Neural cell (in vitro differentiated cells): ENCODE data around the gene PTN. TPM values are rescaled to one million over a fixed set of nuclear protein-coding genes. Genes with fewer than 3 reads are reported as not detected.

ENCODE experiments used
- H2AFZ ChIP-seq: fragments of 200-600, 300-800 bp; sonication (generic), shearing (Covaris generic); 2 replicates; pipeline ENCODE4 v1.6.0; 2014; ENCODE audit warnings: low read depth, mild to moderate bottlenecking, antibody characterized with exemption, low read length, moderate library complexity
- H3F3A ChIP-seq: fragments of 200-600 bp; shearing (Covaris generic); 2 replicates; pipeline ENCODE4 v1.6.1; 2016; ENCODE audit warnings: mild to moderate bottlenecking, moderate library complexity, mixed read lengths, antibody characterized with exemption, low read length; ENCODE audit not compliant: insufficient read depth, poor library complexity, severe bottlenecking
- H3K27ac ChIP-seq: fragments of 200-600, 300-800 bp; sonication (generic), shearing (Covaris generic); 2 replicates; pipeline ENCODE4 v1.5.1; 2014; ENCODE audit warnings: mild to moderate bottlenecking, low read length, moderate library complexity
- H3K27me3 ChIP-seq: fragments of 300-800, 200-600 bp; sonication (generic), shearing (Covaris generic); 2 replicates; pipeline ENCODE4 v1.6.0; 2014; ENCODE audit warnings: mild to moderate bottlenecking, low read depth, low read length, moderate library complexity; ENCODE audit not compliant: insufficient read depth
- H3K36me3 ChIP-seq: fragments of 300-800, 200-600 bp; sonication (generic), shearing (Covaris generic); 2 replicates; pipeline ENCODE4 v1.5.1; 2014; ENCODE audit warnings: mild to moderate bottlenecking, antibody characterized with exemption, low read length, moderate library complexity; ENCODE audit not compliant: insufficient read depth
- H3K4me2 ChIP-seq: fragments of 300-800, 200-600 bp; sonication (generic), shearing (Covaris generic); 2 replicates; pipeline ENCODE4 v1.6.0; 2014; ENCODE audit warnings: mild to moderate bottlenecking, low read length
- H3K4me3 ChIP-seq: fragments of 300-800, 200-600 bp; sonication (generic), shearing (Covaris generic); 2 replicates; pipeline ENCODE4 v1.5.1; 2014; ENCODE audit warnings: mild to moderate bottlenecking, low read length, moderate library complexity
- H3K79me2 ChIP-seq: fragments of 200-600 bp; shearing (Covaris generic); replicated peaks from 2 replicates; pipeline ENCODE4 v1.6.0; 2014; ENCODE audit warnings: mild to moderate bottlenecking, low read length, moderate library complexity; ENCODE audit not compliant: insufficient read depth
- H3K9ac ChIP-seq: fragments of 300-800, 200-600 bp; sonication (generic), shearing (Covaris generic); 2 replicates; pipeline ENCODE4 v1.6.1; 2016; ENCODE audit warnings: mild to moderate bottlenecking, low read length, mixed read lengths
- H3K9me2 ChIP-seq: fragments of 200-600 bp; shearing (Covaris generic); 2 replicates; pipeline ENCODE4 v1.6.1; 2016; ENCODE audit warnings: mild to moderate bottlenecking, low read length, mixed read lengths; ENCODE audit not compliant: insufficient read depth
- H3K9me3 ChIP-seq: fragments of 200-600, 300-800 bp; sonication (generic), shearing (Covaris generic); 2 replicates; pipeline ENCODE4 v1.6.1; 2016; ENCODE audit warnings: mild to moderate bottlenecking, mixed run types, low read length, moderate library complexity, mixed read lengths
- H4K20me1 ChIP-seq: fragments of 200-600 bp; shearing (Covaris generic); 2 replicates; pipeline ENCODE4 v1.6.1; 2016; ENCODE audit warnings: mild to moderate bottlenecking, mixed run types; ENCODE audit not compliant: insufficient read depth
- CTCF ChIP-seq: fragments of 450-650 bp; IDR thresholded peaks from 2 replicates; pipeline ENCODE4 v1.5.1; 2014; ENCODE audit warnings: antibody characterized with exemption, mild to moderate bottlenecking, moderate library complexity; ENCODE audit not compliant: poor library complexity, severe bottlenecking
- EP300 ChIP-seq: fragments of 450-650 bp; conservative IDR thresholded peaks from 2 replicates; pipeline ENCODE4 v1.6.1; 2014; ENCODE audit warnings: antibody characterized with exemption, mild to moderate bottlenecking, moderate library complexity; ENCODE audit not compliant: poor library complexity, severe bottlenecking
- EZH2 ChIP-seq: fragments of 200-600, 300-800 bp; shearing (Covaris generic), sonication (generic); IDR thresholded peaks from 2 replicates; pipeline ENCODE4 v1.6.1; 2014; ENCODE audit warnings: antibody characterized with exemption, low read length, borderline replicate concordance, mild to moderate bottlenecking; ENCODE audit not compliant: insufficient read depth, poor library complexity, severe bottlenecking
- MXI1 ChIP-seq: fragments of 450-650 bp; conservative IDR thresholded peaks from 2 replicates; pipeline ENCODE4 v1.6.1; 2014; ENCODE audit warnings: antibody characterized with exemption, mild to moderate bottlenecking; ENCODE audit not compliant: poor library complexity, severe bottlenecking
- POLR2AphosphoS5 ChIP-seq: IDR thresholded peaks from 2 replicates; pipeline ENCODE4 v1.6.1; 2012
- RAD21 ChIP-seq: fragments of 450-650 bp; conservative IDR thresholded peaks from 2 replicates; pipeline ENCODE4 v1.6.1; 2014; ENCODE audit warnings: antibody characterized with exemption, mild to moderate bottlenecking, moderate library complexity
- REST ChIP-seq: IDR thresholded peaks from 2 replicates; pipeline ENCODE4 v1.6.1; 2012; ENCODE audit warnings: borderline replicate concordance
- SMC3 ChIP-seq: fragments of 450-650 bp; conservative IDR thresholded peaks from 2 replicates; pipeline ENCODE4 v1.6.1; 2014; ENCODE audit warnings: antibody characterized with exemption, mild to moderate bottlenecking, moderate library complexity; ENCODE audit not compliant: poor library complexity
- TAF1 ChIP-seq: IDR thresholded peaks from 2 replicates; pipeline ENCODE4 v1.6.1; 2012; ENCODE audit warnings: low read depth
- polyA plus RNA-seq: library from polyadenylated mRNA; depleted of rRNA; stranded (reverse); fragments of >200 nt; gene quantifications from 2 replicates; pipeline ENCODE4 v1.2.3, GENCODE V29; 2014

PTN gene
- polyA plus RNA-seq, 1 donor from 2014 or later: 14.1 TPM

DNA sequence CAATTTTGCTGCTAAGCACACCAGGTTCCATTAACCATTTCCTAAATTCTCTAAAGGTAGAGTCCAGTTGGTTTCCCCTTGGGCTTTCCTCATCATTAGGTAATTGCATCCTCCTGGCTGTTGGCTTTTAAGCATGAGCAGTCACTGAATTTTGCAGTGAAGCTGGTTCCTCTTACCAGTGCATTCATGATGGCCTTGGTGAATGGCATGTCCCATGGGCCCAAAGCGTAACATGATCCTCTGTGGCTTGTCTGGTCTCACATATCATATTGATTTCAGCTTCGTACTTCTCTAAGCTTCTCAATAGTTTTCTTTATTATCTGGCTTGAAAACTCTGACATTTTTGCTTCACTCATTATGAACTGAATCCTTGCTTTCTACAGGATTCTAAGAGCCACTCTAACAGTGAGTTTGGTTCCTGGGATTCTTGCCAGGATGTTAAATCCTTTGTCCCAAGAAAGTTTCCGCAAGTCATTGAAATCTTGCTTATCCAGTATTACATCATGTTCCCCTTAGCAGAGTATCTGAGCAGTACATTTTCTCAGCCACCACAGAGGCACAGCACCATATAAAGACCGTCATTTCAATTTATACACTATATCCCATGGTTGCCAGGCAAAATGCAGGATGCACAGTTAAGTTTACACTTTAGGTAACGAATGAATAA lies 134.2 kb downstream of the PTN start:
- H4K20me1 ChIP-seq: no peaks in the 10 kb centered on the region
- H3K9me2 ChIP-seq: no peaks in the 10 kb centered on the region
- no peaks in the 10 kb centered on the region for H3K27me3 ChIP-seq
- no peaks in the 10 kb centered on the region for H3K79me2 ChIP-seq
- H3K36me3 ChIP-seq: no peaks in the 10 kb centered on the region
- H3F3A ChIP-seq: no peaks in the 10 kb centered on the region
- TF ChIP-seq RAD21 (no peak), EP300 (no peak), REST (no peak), TAF1 (no peak), MXI1 (no peak), POLR2AphosphoS5 (no peak), EZH2 (no peak), CTCF (no peak), SMC3 (no peak)
- H3K4me3 ChIP-seq: no peak overlapping the region
- no peak overlapping the region for H3K4me2 ChIP-seq
- H3K9ac ChIP-seq: no peak overlapping the region
- no peaks in the 10 kb centered on the region for H3K9me3 ChIP-seq
- no peak overlapping the region for H3K27ac ChIP-seq
- no peak overlapping the region for H2AFZ ChIP-seq

DNA sequence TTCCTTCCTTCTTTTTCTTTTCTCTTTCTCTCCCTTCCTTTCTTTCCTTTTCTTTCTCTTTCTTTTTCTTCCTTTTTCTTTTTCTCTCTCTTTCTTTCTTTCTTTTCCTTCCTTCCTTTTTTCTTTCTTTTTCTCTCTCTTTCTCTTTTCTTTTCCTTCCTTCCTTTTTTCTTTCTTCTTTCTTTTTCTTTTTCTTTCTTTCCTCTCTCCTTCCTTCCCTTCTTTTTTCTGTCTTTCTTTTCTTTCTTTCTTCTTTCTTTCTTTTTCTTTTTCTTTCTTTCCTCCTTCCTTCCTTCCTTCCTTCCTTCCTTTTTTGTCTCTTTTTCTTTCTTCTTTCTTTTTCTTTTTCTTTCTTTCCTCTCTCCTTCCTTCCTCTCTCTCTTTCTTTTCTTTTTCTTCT lies 136.8 kb downstream of the PTN start:
- H2AFZ ChIP-seq: no peak overlapping the region
- H3K36me3 ChIP-seq: no peaks in the 10 kb centered on the region
- TF ChIP-seq TAF1 (no peak), RAD21 (no peak), POLR2AphosphoS5 (no peak), CTCF (no peak), EZH2 (no peak), MXI1 (no peak), SMC3 (no peak), EP300 (no peak)
- H3K4me3 ChIP-seq: no peak overlapping the region
- no peaks in the 10 kb centered on the region for H3K9me3 ChIP-seq
- no peak overlapping the region for H3K9ac ChIP-seq
- no peaks in the 10 kb centered on the region for H3K27me3 ChIP-seq
- no peaks in the 10 kb centered on the region for H4K20me1 ChIP-seq
- no peak overlapping the region for H3K27ac ChIP-seq
- H3K79me2 ChIP-seq: no peaks in the 10 kb centered on the region
- H3K9me2 ChIP-seq: no peaks in the 10 kb centered on the region
- H3F3A ChIP-seq: no peaks in the 10 kb centered on the region
- no peak overlapping the region for H3K4me2 ChIP-seq
